Astrocyte (in vitro differentiated cells and primary cell): ENCODE results near the gene THY1. TPM values are rescaled to one million over a fixed set of nuclear protein-coding genes. Genes with fewer than 3 reads are reported as not detected.
"Not testable (repeated sequence)": the region's sequence is repeated elsewhere in the genome, so short reads cannot be mapped to it uniquely, and the experiment has no call there.

Source experiments
- DNase-seq: peaks from one replicate; pipeline ENCODE4 v3.0.0-alpha.2; 2010; ENCODE audit warnings: low read depth
- FAIRE-seq: peaks from 2 replicates; lab custom pipeline; 2011; peaks lifted over from hg19 to GRCh38; lab: Jason Lieb, UNC
- H2AFZ ChIP-seq: 2 replicates; pipeline ENCODE4 v1.6.0; 2012; ENCODE audit warnings: low read depth, low read length, inconsistent platforms
- H3K27ac ChIP-seq: 2 replicates; pipeline ENCODE4 v1.5.1; 2011; ENCODE audit warnings: low read depth, low read length, inconsistent platforms
- H3K27me3 ChIP-seq: 2 replicates; pipeline ENCODE4 v1.6.0; 2011; ENCODE audit warnings: low read length, inconsistent platforms; ENCODE audit not compliant: insufficient read depth
- H3K36me3 ChIP-seq: 2 replicates; pipeline ENCODE4 v1.5.1; 2011; ENCODE audit warnings: low read length, inconsistent platforms; ENCODE audit not compliant: insufficient read depth
- H3K4me1 ChIP-seq: 2 replicates; pipeline ENCODE4 v1.5.1; 2011; ENCODE audit warnings: low read length, inconsistent platforms; ENCODE audit not compliant: insufficient read depth
- H3K4me2 ChIP-seq: 2 replicates; pipeline ENCODE4 v1.6.0; 2012; ENCODE audit warnings: low read length, inconsistent platforms
- H3K4me3 ChIP-seq: 2 replicates; pipeline ENCODE4 v1.5.1; 2011; ENCODE audit warnings: low read depth, mild to moderate bottlenecking, low read length, inconsistent platforms; ENCODE audit not compliant: insufficient read depth
- H3K79me2 ChIP-seq: 2 replicates; pipeline ENCODE4 v1.6.0; 2012; ENCODE audit warnings: mild to moderate bottlenecking, low read length, inconsistent platforms; ENCODE audit not compliant: insufficient read depth
- H3K9ac ChIP-seq: 2 replicates; pipeline ENCODE4 v1.6.0; 2012; ENCODE audit warnings: mild to moderate bottlenecking, low read length, inconsistent platforms
- H3K9me3 ChIP-seq: 2 replicates; pipeline ENCODE4 v1.5.1; 2012; ENCODE audit warnings: low read depth, mild to moderate bottlenecking, low read length, inconsistent platforms; ENCODE audit not compliant: insufficient read depth
- H4K20me1 ChIP-seq: 2 replicates; pipeline ENCODE4 v1.6.0; 2012; ENCODE audit warnings: low read length, inconsistent platforms; ENCODE audit not compliant: insufficient read depth
- H3K27ac Mint-ChIP-seq: one replicate; pipeline ENCODE4 v1.8.0; 2021; ENCODE audit warnings: mild to moderate bottlenecking, mixed read lengths; ENCODE audit not compliant: unreplicated experiment
- H3K27me3 Mint-ChIP-seq: one replicate; pipeline ENCODE4 v1.8.0; 2021; ENCODE audit warnings: low read depth, mixed read lengths; ENCODE audit not compliant: unreplicated experiment
- H3K36me3 Mint-ChIP-seq: one replicate; pipeline ENCODE4 v1.8.0; 2021; ENCODE audit warnings: low read depth, mixed read lengths; ENCODE audit not compliant: unreplicated experiment
- H3K4me1 Mint-ChIP-seq: one replicate; pipeline ENCODE4 v1.8.0; 2021; ENCODE audit warnings: low read depth, mixed read lengths; ENCODE audit not compliant: unreplicated experiment
- H3K4me3 Mint-ChIP-seq: one replicate; pipeline ENCODE4 v1.8.0; 2021; ENCODE audit warnings: mild to moderate bottlenecking, moderate library complexity, mixed read lengths; ENCODE audit not compliant: unreplicated experiment
- H3K9me3 Mint-ChIP-seq: one replicate; pipeline ENCODE4 v1.8.0; 2021; ENCODE audit warnings: mild to moderate bottlenecking, mixed read lengths; ENCODE audit not compliant: unreplicated experiment
- EZH2 ChIP-seq: IDR thresholded peaks from 2 replicates; pipeline ENCODE4 v1.6.1; 2012; ENCODE audit warnings: mild to moderate bottlenecking, low read length, inconsistent platforms; ENCODE audit not compliant: insufficient read depth
- total RNA-seq: library from RNA; stranded (reverse); gene quantifications from 2 replicates; pipeline ENCODE4 v1.2.1, GENCODE V29; 2021
- TF ChIP-seq, protein P1 (sequence below): IDR thresholded peaks from 2 replicates; pipeline ENCODE4 v1.5.1; 2011; ENCODE audit warnings: low read depth, mild to moderate bottlenecking, inconsistent platforms, low read length, moderate library complexity; ENCODE audit not compliant: insufficient read depth

THY1 gene
- total RNA-seq, 1 donor from 2014 or later, result 104 TPM

DNA sequence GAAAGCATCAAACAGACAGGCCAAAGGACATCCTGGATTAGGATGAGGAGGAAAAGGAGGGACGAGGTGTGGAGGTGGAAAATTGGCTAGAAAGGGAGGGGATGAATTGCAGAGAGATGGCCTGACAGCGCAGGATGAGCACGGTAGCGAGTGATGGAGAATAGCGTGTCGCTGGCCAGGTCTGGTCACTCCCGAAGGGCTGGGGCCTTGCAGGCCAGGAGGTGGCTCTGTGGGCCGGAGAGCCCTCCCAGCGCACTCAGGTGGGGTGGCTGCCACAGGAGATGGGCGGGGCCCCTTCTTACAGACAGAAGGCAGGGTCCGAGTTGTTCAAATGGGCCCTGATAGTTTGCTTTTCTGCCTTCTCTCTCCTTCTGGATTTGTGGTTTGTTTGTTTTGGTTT, 37.1 kb upstream of the THY1 start:
- H3K27me3 ChIP-seq, result no peaks in the 10 kb centered on the region
- H3K9ac ChIP-seq, result peak overlapping the region; percentile 64
- TF ChIP-seq EZH2, result no peak
- TF ChIP-seq, protein P1, sequence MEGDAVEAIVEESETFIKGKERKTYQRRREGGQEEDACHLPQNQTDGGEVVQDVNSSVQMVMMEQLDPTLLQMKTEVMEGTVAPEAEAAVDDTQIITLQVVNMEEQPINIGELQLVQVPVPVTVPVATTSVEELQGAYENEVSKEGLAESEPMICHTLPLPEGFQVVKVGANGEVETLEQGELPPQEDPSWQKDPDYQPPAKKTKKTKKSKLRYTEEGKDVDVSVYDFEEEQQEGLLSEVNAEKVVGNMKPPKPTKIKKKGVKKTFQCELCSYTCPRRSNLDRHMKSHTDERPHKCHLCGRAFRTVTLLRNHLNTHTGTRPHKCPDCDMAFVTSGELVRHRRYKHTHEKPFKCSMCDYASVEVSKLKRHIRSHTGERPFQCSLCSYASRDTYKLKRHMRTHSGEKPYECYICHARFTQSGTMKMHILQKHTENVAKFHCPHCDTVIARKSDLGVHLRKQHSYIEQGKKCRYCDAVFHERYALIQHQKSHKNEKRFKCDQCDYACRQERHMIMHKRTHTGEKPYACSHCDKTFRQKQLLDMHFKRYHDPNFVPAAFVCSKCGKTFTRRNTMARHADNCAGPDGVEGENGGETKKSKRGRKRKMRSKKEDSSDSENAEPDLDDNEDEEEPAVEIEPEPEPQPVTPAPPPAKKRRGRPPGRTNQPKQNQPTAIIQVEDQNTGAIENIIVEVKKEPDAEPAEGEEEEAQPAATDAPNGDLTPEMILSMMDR, result no peak
- Mint-ChIP-seq H3K4me3 (no peak overlapping the region), H3K27ac (peak overlapping the region; percentile 95), H3K27me3 (peaks cover 2% of the 10 kb centered on the region), H3K36me3 (no peaks in the 10 kb centered on the region), H3K4me1 (peaks cover 18% of the 10 kb centered on the region), H3K9me3 (peaks cover 2% of the 10 kb centered on the region)
- H3K79me2 ChIP-seq, result no peaks in the 10 kb centered on the region
- no peak for FAIRE-seq
- peak overlapping the region; percentile 70 for H3K4me2 ChIP-seq
- peaks cover 23% of the 10 kb centered on the region for H3K4me1 ChIP-seq
- H3K27ac ChIP-seq, result peak overlapping the region; percentile 86
- H4K20me1 ChIP-seq, result no peaks in the 10 kb centered on the region
- peak overlapping the region; percentile 29 for H2AFZ ChIP-seq
- no peaks in the 10 kb centered on the region for H3K36me3 ChIP-seq
- no peak overlapping the region for H3K4me3 ChIP-seq
- H3K9me3 ChIP-seq, result no peaks in the 10 kb centered on the region
- DNase-seq, result no peak

DNA sequence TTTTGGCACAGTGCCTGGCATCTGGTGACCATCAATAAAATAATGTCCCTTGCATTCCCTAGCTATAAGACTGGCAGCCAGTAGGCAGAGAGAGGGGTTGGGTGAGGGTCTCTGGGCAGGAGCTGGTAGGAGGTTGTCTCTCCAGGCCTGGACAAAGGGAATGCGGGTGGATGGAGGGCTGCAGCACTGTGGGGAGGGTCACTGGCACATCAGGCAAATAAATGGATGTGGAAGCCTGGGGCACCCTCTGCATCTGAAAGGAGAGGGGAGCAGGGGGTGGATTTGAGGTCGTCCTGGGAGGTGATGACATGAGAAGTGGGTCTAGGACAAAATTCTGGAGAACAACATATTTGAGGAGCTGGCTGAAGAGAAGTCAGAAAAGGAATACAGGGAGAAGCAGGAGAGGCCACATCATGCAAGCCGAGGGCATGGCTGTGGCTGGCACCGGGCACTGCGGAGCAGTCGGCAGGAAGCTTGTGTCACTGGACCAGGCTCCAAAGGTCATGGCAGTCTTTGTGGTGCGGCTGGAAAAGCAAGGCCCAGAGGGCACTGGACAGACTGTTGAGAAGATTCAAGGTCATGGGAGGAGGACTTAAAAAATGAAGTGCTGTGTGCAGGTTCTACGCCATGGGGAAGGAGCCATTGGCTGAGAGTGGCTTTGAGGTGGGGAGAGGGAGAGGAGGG, 36.5 kb upstream of the THY1 start:
- H3K4me1 Mint-ChIP-seq, result peaks cover 18% of the 10 kb centered on the region
- peaks cover 2% of the 10 kb centered on the region for H3K9me3 Mint-ChIP-seq
- Histone ChIP-seq H3K4me1 (peaks cover 23% of the 10 kb centered on the region), H4K20me1 (no peaks in the 10 kb centered on the region), H3K9me3 (no peaks in the 10 kb centered on the region), H3K27me3 (no peaks in the 10 kb centered on the region), H3K9ac (peak overlapping the region; percentile 64), H3K4me2 (no peak overlapping the region), H3K4me3 (no peak overlapping the region), H3K36me3 (no peaks in the 10 kb centered on the region), H2AFZ (no peak overlapping the region), H3K79me2 (no peaks in the 10 kb centered on the region), H3K27ac (peak overlapping the region; percentile 86)
- TF ChIP-seq, protein P1, result no peak
- no peak for TF ChIP-seq EZH2
- H3K36me3 Mint-ChIP-seq, result no peaks in the 10 kb centered on the region
- peak overlapping the region; percentile 54 for H3K4me3 Mint-ChIP-seq
- H3K27ac Mint-ChIP-seq, result peak overlapping the region; percentile 54
- DNase-seq (no peak), FAIRE-seq (no peak)
- peaks cover 2% of the 10 kb centered on the region for H3K27me3 Mint-ChIP-seq

DNA sequence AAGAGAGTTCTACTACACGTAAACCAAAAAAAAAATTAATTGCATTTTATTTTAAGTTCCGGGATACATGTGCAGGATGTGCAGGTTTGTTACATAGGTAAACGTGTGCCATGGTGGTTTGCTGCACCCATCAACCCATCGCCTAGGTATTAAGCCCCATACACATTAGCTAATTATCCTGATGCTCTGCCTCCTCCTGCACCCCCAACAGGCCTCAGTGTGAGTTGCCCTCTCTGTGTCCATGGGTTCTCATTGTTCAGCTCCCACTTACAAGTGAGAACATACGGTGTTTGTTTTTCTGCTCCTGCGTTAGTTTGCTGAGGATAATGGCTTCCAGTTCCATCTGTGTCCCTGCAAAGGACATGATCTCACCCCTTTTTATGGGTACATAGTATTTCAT, 32.7 kb upstream of the THY1 start:
- not testable (repeated sequence) for H2AFZ ChIP-seq, H3K4me3 ChIP-seq, H3K36me3 ChIP-seq, FAIRE-seq, H3K27ac ChIP-seq, H3K27ac Mint-ChIP-seq, H3K27me3 Mint-ChIP-seq, DNase-seq, H3K36me3 Mint-ChIP-seq, H4K20me1 ChIP-seq, H3K79me2 ChIP-seq, H3K27me3 ChIP-seq, H3K9me3 Mint-ChIP-seq, H3K4me3 Mint-ChIP-seq, H3K9ac ChIP-seq, H3K4me2 ChIP-seq, H3K9me3 ChIP-seq
- peaks cover 12% of the 10 kb centered on the region for H3K4me1 Mint-ChIP-seq
- peaks cover 11% of the 10 kb centered on the region for H3K4me1 ChIP-seq

DNA sequence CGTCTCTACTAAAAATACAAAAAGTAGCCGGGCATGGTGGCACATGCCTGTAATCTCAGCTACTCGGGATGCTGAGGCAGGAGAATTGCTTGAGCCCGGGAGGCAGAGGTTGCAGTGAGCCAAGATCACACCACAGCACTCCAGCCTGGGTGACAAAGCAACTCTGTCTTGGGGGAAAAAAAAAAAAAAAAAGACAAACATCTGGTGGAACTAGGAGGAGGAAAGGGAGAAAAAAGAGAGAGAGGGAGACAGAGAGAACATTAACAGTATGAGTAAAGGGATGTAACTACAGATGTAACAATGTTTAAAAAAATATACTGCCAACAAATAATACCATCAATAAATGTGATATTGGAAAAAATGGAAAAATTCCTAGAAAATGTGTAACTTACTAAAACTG, 32.3 kb upstream of the THY1 start:
- FAIRE-seq, H3K36me3 Mint-ChIP-seq, H3K9me3 ChIP-seq, H3K27ac ChIP-seq, H3K79me2 ChIP-seq, H3K9ac ChIP-seq, H4K20me1 ChIP-seq, H3K4me3 ChIP-seq, H3K27me3 ChIP-seq, H3K27ac Mint-ChIP-seq, H3K27me3 Mint-ChIP-seq, H3K4me1 Mint-ChIP-seq, H3K4me3 Mint-ChIP-seq, H2AFZ ChIP-seq, H3K4me2 ChIP-seq, H3K36me3 ChIP-seq, H3K9me3 Mint-ChIP-seq, DNase-seq: not testable (repeated sequence)
- H3K4me1 ChIP-seq, result peaks cover 11% of the 10 kb centered on the region
